Lower leg skin (tissue), 4 donors: ENCODE data around the gene EMD. TPM values are rescaled to one million over a fixed set of nuclear protein-coding genes. Genes with fewer than 3 reads are reported as not detected.

Experiments
- DNase-seq, 2 donors: peaks; one replicate each; pipeline ENCODE4 v3.0.0-alpha.2; 2019; ENCODE audit warnings: low spot score in 2 of 2
- H3K4me3 ChIP-seq: fragments of 200-600 bp; sonication (generic); 2 replicates; pipeline ENCODE4 v1.5.1; 2017; ENCODE audit warnings: mild to moderate bottlenecking, low read depth; ENCODE audit not compliant: poor library complexity, severe bottlenecking
- CTCF ChIP-seq, 3 donors: fragments of 450-650 bp; IDR thresholded peaks; one replicate each; pipeline ENCODE4 v1.5.1; 2016; ENCODE audit warnings: antibody characterized with exemption in 3 of 3, mild to moderate bottlenecking in 3 of 3, moderate library complexity in 2 of 3
- POLR2A ChIP-seq, 2 donors: fragments of 450-650 bp; IDR thresholded peaks; one replicate each; pipeline ENCODE4 v1.6.1; 2016 to 2017; ENCODE audit warnings: antibody characterized with exemption in 2 of 2, mild to moderate bottlenecking in 1 of 2, moderate library complexity in 1 of 2
- WGBS, 2 donors: methylation state at CpG; one replicate each; pipeline ENCODE4 v1.1.5; 2018; 5-methylcytosine and 5-hydroxymethylcytosine counted together
- intact Hi-C: fragments of 100-400 bp; cut with DNase I; formaldehyde crosslinking; loops from one replicate; pipeline ENCODE4 v1.15.0; 2023; ENCODE audit warnings: low total_unique reads
- total RNA-seq, 4 donors: library from RNA; depleted of rRNA; stranded (reverse); fragments of >200 nt; gene quantifications; one replicate each; pipeline ENCODE4 v1.1.0, GENCODE V29; 2016

Gene EMD
- total RNA-seq, 4 donors from 2014 or later, result 43.4 to 67.0 (median 52.1) TPM

GRCh38 chrX:154428176-154429171 is 49.4 kb downstream of the EMD start, which contains the start of gene ATP6AP1:
Gene ATP6AP1 (plus strand): TSS chrX:154428677. CDS start chrX:154428693, 16 bp downstream.
- 25 to 39% methylated on average over 28 to 72 of the region's 87 CpGs for whole genome bisulfite sequencing, 2 donors
- H3K4me3 ChIP-seq, result peak within 1 kb of the TSS; percentile 62
- DNase-seq, result peak; percentile 90 to 98
- TF ChIP-seq POLR2A (IDR thresholded peaks at IDR 0.05) (no peak), CTCF (IDR thresholded peaks at IDR 0.05) (no peak)
- intact Hi-C loops, result no loop called here

GRCh38 chrX:154429711-154430110 is 50.6 kb downstream of the EMD start:
- H3K4me3 ChIP-seq, result no peak overlapping the region
- 65 to 76% methylated on average over 2 of the region's 2 CpGs for WGBS, 2 donors
- TF ChIP-seq CTCF (IDR thresholded peaks at IDR 0.05) (no peak), POLR2A (IDR thresholded peaks at IDR 0.05) (no peak)
- no peak for DNase-seq
- intact Hi-C loops, result no loop called here

- TF ChIP-seq POLR2A (IDR thresholded peaks at IDR 0.05) (no peak), CTCF (IDR thresholded peaks at IDR 0.05) (no peak)
- intact Hi-C loops, result no loop called here
- WGBS, 2 donors, result 69 to 71% methylated on average over 6 of the region's 6 CpGs
- DNase-seq, result no peak
- no peak overlapping the region for H3K4me3 ChIP-seq
Measured at GRCh38 chrX:154430479-154430878, 51.4 kb downstream of the EMD start.

GRCh38 chrX:154430916-154431315 is 51.8 kb downstream of the EMD start:
- intact Hi-C loops, result no loop called here
- WGBS, 2 donors, result 73% methylated on average over 7 of the region's 7 CpGs
- DNase-seq, result no peak
- H3K4me3 ChIP-seq, result no peak overlapping the region
- TF ChIP-seq POLR2A (IDR thresholded peaks at IDR 0.05) (no peak), CTCF (IDR thresholded peaks at IDR 0.05) (no peak)

Other genes with a start within 250 kb of the EMD start
- gene OPN1LW, start 235.1 kb upstream of the EMD start, total RNA-seq, result not detected
- gene OPN1MW, start 196.7 kb upstream of the EMD start, total RNA-seq, result not detected
- not detected for gene OPN1MW2, start 159.5 kb upstream of the EMD start, total RNA-seq
- not detected for gene OPN1MW3, start 121.7 kb upstream of the EMD start, total RNA-seq
- 1 to 10 TPM in 2 of 4 donors, not detected in 2; 1.1 to 2.4 TPM for gene TEX28, start 84.2 kb upstream of the EMD start, total RNA-seq
- gene TKTL1, start 83.5 kb upstream of the EMD start, total RNA-seq, result 1 to 10 TPM in 1 of 4 donors, under 1 TPM in 2, not detected in 1; 0.42 to 1.1 (median 0.46) TPM
- 100 to 1,000 TPM; 278 to 636 (median 365) TPM for gene FLNA, start 4.7 kb upstream of the EMD start, total RNA-seq
- gene RPL10, start 19.1 kb downstream of the EMD start, total RNA-seq, result 1,000 to 10,000 TPM; 3,266 to 8,500 (median 5,564) TPM
- 10 to 100 TPM; 10.5 to 28.5 (median 16.9) TPM for gene DNASE1L1, start 30.0 kb downstream of the EMD start, total RNA-seq
- 10 to 100 TPM; 34.1 to 89.6 (median 49.0) TPM for gene TAFAZZIN, start 32.2 kb downstream of the EMD start, total RNA-seq
- 10 to 100 TPM; 71.0 to 93.5 (median 78.4) TPM for gene ATP6AP1, start 49.4 kb downstream of the EMD start, total RNA-seq
- 10 to 100 TPM; 50.5 to 83.5 (median 61.5) TPM for gene GDI1, start 57.9 kb downstream of the EMD start, total RNA-seq
- gene FAM50A, start 64.8 kb downstream of the EMD start, total RNA-seq, result 10 to 100 TPM; 18.9 to 37.0 (median 22.7) TPM
- gene PLXNA3, start 79.0 kb downstream of the EMD start, total RNA-seq, result 10 to 100 TPM; 10.2 to 30.2 (median 13.5) TPM
- gene LAGE3, start 100.0 kb downstream of the EMD start, total RNA-seq, result 10 to 100 TPM; 22.9 to 50.0 (median 28.5) TPM
- gene UBL4A, start 107.3 kb downstream of the EMD start, total RNA-seq, result 10 to 100 TPM; 33.7 to 57.0 (median 50.7) TPM
- 10 to 100 TPM; 53.4 to 67.3 (median 57.4) TPM for gene SLC10A3, start 111.3 kb downstream of the EMD start, total RNA-seq
- 10 to 100 TPM; 42.5 to 61.7 (median 47.2) TPM for gene FAM3A, start 136.9 kb downstream of the EMD start, total RNA-seq
- 10 to 100 TPM; 31.1 to 49.6 (median 35.6) TPM for gene G6PD, start 167.6 kb downstream of the EMD start, total RNA-seq
- gene IKBKG, start 168.3 kb downstream of the EMD start, total RNA-seq, result 10 to 100 TPM; 14.1 to 62.5 (median 22.1) TPM
- not detected for gene CTAG1A, start 205.8 kb downstream of the EMD start, total RNA-seq
- not detected for gene CTAG1B, start 240.0 kb downstream of the EMD start, total RNA-seq